NT2/D1 (cell line): ENCODE data around the gene NLRX1.

Source experiments
- SUZ12 ChIP-seq: IDR thresholded peaks from 2 replicates; pipeline ENCODE4 v1.6.1; 2011; ENCODE audit not compliant: insufficient read length, insufficient read depth; ENCODE audit errors: extremely low read depth
- YY1 ChIP-seq: IDR thresholded peaks from 2 replicates; pipeline ENCODE4 v1.6.1; 2011; ENCODE audit not compliant: insufficient read length, insufficient read depth
- ZNF274 ChIP-seq: IDR thresholded peaks from 2 replicates; pipeline ENCODE4 v1.6.1; 2011; ENCODE audit warnings: mild to moderate bottlenecking, low read depth, low read length

DNA sequence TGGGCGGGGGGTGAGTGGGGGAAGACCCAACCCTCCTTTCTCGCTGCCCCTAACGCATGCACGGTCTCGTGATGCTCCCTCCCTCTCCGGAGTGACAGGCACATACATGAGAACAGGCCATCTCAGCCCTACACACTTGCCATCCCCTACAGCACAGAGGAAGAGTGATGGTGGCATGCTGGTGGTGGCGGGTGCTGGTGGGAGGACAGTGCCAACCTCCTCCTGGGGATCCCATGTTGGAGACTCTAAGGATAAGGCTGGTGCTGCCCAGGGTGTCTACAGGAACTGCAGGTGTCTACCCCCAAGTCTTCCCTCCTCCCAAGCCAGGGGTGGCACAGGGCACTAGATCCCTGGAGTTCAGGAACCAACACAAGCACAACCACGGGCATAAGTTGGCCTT is 6.7 kb upstream of the NLRX1 start:
- TF ChIP-seq YY1 (no peak), ZNF274 (no peak), SUZ12 (no peak)
